Skin of body (tissue), 2 donors: ENCODE measurements around the gene NREP. TPM values are rescaled to one million over a fixed set of nuclear protein-coding genes. Genes with fewer than 3 reads are reported as not detected.
A peak's percentile ranks its signal among the peaks of the same experiment; 100 is the strongest.

Source experiments
- DNase-seq: peaks from one replicate; lab custom pipeline; 2025; lab: John Stamatoyannopoulos, UW
- total RNA-seq: library from RNA; depleted of rRNA; stranded (reverse); fragments of >200 nt; gene quantifications from one replicate; pipeline ENCODE4 v1.2.3, GENCODE V29; 2014

The NREP gene
- total RNA-seq, 1 donor from 2014 or later: 240 TPM

DNA sequence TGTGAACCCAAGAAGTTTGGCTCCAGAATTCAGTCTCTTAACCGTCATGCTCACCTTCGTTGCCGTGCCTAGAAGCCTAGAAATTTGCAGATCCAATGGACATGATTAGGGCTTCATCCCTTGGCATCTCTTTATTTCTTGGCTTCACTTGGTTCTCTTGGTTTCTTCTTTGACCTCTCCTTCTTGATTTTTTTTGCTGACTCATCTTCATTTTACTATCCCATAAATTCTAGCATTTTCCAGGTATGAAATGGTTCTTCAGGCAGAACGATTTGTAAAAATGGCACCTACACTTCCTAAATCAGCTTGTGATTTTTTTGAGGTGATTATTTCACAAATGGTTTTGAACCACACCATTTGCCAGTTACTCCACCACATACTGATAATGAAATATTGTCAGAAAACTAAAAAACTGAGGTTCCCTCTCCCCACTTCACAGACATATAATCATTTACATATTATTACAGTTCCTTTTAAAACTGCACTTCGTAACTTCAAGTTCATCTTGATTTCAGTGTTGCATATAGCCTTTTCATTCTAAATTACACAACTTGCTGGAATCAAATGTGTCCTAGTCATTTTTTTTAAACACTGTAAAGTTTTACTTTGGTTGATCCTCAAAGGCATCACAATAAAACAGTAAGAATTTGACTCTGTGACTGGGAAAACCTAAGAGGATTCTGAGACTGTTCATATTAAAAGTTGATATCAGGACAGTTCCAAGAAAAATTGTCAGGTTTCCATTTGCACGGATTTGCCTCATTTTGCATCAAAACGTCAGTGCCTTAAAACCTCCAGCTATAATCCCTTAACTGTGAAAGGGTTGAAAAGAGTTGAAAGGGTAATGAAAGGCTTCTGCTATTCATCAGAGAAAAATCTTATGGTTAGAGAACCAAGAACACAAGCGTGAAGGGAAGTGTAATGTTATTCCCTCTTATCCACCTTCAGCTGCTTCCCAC lies 8.9 kb upstream of the NREP start:
- DNase-seq: no peak

DNA sequence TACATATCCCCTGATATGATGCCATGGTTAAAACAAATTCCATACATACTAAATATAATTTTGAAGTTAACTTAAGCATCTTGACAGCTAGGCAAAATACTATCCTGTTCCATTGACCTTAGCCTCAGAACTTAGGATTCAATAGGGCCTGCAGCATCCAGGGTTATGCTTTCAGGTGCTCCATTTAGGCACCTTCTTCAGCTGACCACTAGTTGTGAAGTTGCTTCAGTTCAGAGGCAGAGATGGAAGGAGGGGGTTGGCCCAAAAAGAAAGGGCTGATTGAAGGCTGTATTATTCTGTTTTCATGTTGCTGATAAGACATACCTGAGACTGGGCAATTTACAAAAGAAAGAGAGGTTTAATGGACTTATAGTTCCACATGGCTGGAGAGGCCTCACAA lies 7.0 kb upstream of the NREP start:
- DNase-seq: no peak

DNA sequence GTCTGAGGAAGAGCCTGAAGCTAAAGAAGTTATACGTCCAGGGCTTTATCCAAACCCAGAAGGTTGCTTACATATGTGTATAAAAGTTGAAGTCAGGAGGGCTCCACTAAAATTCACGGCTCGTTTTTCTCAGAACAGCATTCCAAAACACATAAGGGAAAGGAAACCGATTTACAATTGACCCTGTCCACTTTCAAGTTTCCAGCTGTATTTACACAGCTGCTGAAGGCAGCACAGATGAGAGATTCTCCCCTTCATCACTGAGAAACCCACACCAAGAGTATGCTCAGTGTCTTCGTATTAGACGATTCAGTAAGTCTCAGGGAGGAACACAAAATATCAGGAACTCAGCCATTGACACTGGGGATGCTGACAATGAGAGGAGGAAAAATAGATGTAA lies 5.9 kb upstream of the NREP start:
- DNase-seq: no peak

DNA sequence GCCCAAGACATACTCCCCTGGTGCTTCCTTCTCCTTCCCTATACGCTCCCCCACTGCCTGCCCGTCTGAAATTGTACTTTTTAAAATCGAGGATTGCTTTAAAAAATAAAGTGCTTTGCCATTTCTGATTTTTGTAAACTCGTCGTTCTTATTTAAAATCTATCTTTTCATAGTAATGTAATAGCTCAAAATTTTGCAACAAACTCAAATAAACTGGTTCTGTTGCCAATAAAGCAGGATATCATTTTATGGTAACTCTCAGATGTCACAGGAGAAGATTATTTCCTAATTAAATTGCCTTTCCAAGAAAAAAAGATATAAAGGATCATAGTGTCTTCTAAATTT lies 1.3 kb upstream of the NREP start:
- DNase-seq: no peak

DNA sequence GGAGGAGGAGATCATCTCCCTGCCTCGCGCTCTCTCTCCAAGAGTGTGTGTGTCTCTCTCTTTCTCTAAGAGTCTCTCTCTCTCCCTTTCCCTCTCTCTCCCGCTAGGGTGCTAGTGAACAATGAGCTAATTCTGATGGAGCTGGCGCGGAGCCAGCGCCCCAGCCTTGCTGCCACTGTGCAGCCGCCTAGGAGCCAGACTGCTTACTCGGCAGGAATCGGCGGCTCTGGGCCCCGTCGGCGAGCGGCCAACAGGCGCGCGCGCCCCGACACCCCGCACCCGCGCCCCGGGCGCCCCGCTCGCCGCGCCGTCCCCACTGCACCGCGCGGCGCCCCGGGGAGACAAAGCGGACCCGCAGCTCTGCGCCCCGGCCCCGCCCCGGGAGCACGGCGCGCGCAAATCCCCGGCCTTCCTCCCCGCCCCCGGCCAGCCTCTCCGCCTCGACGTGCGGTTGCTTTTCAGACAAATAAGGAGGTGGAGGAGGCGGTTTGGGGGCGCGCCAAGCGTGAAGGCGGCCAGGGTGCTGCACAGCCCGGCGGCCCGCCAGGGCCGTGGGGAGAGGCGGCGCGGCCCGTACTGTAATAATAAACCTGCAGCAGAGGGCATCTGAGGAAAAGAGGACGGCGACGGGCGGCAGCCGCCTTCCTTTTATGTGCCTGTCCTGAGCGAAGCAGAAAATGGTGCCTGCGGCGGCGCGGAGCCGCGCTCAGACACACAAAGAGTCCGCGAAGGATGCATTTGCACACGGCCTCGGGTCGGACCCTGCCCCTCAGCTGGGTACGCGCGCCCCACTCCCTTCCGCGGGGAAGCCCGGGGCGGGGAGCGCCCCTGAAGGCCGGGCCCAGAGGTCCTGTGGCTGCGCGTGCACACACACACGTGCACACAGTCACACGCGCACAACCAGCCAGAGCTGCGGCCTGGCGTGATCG lies 625 bp upstream of the NREP start:
- DNase-seq: peak; percentile 97

DNA sequence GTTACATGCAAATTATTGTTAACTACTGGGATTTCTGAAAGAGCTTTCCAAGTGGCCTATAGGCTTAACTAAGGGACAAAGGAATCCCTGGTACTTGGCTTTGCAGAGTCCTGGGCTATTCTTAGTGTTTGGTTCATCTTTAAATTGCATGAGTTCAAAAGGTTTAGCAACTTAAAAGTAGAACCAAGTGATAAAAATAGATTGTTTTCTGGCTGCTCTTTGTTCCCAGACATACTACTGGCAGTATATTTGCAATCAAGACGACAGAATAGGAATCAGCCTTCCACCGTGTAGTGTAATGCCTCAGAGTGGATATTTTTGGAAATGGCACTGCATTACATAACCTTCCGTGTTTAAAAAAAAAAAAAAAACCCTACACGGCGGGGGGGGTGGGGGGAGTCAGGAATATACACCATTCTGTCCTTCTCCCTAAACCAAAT lies 1.0 kb downstream of the NREP start:
- DNase-seq: peak; percentile 88

DNA sequence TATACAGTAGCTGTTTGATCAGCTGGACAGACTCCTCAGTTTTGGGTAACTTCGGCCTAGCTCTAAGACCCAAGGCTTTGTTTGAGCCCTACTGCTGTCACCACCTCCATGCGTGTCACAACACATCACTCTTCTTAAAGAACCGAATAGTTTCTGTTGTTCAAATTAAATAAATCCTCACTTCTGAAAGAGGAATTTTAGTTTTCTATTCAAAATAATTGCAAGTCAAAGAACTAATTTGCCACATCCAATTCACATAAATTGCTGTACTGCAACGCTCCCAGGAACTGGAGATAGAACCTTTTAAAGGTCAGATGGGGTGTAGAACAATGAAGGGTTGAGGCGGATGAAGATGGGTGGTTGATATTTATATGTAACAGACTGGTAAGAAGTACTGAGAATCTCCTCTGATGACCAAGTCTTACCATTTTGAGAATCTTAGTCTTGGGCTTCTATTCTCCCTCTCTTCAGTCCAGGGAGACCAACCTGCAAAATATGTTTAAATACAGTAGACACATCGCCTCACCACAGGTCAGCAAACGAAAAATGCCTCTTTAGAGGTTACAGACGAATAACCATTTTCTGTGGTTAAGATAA lies 1.6 kb downstream of the NREP start:
- peak; percentile 62 for DNase-seq

DNA sequence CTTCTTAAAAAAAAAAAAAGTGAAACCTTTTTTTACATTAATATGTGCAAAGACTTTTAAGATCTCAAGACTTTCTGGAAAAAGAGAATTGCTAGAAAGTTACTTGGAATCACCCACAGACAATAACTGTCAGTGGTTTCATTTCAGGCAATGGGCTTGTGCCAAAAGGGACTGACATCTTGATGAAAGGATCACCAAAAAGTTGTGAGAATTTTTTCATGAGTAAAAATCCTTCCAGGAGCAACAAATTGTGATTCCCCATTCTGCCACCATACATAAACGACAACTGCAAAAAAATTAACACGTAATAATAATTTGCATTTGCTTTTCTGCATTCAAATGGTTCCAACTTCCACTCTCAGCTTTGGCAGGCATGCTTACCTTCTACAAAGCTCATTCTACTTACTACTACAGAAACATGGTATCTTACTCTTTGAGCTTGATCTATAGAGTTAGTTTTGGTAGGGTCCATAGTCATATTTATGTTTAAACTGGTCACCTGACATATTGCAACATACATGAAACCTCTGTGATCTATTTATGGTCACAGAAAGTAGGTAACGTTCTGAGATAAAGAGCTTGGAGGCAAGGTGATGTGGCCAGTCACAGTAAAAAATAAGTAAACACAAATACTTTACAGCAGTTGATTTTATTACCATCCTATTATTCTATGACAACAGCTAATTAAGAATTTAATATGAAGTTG lies 3.0 kb downstream of the NREP start:
- DNase-seq: no peak

DNA sequence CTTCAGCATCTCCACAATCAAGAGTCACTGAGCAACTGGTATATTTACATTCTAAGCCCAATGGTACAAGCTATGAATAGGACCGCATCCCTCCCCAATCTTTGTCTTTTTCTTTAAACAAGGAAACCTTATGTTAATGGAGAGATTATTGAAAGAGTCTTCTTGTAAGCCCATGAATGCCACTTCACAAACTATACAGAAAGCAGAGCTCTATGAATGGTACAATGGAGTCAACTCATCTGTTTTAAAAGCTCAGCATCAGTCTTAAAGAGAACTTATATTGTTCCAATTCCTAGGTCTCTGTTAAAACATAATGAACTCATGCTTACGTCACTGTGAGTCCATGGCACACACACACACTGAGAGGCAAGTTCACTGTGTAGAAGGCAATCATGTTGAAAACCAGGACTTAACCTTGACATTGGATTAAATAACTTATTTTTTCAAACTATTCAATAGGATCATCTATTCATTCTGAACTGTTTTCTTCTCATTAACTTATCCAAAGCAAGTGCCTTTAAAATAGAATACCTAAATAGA lies 4.5 kb downstream of the NREP start:
- DNase-seq: no peak

DNA sequence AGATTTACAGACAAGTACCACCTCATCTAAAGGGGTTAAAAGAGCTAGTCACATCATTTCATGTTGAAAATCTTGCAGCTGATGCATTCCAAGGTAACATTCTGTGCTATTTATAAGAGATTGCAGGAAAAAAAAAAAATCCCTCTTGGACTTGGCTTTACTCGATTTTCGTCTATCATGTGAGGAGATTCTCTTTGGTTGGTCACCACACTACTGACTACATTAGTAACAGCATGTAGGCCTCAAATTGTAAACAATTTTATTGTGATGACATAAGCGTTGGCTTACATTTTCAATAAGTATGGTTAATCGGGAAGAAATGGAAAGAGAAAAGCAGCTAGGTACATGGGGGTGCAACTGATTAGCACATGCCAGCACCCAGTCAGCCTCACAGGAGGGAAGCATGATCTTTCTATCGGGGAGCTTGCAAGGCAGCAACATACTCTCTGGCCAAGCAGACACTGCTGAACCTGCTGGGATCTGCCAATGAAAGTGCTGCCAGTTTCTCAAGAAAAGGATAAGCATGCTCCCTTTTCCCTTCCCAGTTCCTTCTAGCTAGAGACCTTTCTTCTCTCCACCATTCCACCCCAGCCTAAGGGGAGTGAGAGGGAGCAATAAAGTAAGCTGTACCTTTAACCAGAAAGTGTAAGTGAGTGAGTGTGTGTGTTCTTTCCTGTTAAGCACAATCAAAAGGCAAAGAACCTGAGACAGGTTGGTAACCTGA lies 7.5 kb downstream of the NREP start:
- DNase-seq: no peak

DNA sequence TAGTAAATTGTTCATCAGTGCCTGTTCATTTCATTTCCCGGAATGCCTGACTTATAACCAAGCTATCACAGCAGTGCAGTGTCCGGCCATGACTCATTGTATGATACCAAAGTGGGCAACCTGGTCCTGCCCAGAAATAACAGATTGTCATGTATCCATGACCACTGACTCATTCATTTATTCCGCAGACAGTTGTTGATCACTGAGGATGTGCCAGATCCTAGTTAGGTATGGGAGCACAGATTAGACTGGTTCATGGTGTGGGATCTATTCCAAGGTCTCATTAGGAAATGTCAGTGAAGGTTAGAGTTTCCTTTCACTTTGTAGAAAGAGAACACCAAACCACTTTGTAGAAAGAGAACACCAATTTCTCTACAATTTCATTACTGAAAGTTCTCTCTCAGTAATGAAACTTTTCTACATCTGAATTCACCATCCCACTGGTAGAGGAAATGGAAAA lies 8.7 kb downstream of the NREP start:
- DNase-seq: no peak

DNA sequence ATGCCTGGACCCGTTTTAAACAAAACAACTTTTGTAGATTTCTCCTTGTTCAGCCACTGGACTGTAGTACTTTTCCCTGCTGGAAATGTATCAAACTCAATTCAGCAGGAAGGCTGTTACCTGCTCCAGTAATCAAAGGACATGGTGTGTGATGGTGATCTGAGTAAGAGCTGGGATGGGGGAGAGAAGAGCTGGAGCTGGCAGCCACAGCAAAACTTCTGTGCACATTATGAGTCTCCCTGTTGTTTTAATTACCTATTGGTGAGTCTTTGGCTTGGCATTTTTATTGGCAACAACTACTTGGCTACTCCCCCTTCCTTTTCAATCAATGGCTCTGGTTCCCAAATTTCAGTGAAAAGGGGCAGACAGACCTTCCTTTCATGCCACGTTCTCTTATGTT lies 9.7 kb downstream of the NREP start:
- DNase-seq: no peak

DNA sequence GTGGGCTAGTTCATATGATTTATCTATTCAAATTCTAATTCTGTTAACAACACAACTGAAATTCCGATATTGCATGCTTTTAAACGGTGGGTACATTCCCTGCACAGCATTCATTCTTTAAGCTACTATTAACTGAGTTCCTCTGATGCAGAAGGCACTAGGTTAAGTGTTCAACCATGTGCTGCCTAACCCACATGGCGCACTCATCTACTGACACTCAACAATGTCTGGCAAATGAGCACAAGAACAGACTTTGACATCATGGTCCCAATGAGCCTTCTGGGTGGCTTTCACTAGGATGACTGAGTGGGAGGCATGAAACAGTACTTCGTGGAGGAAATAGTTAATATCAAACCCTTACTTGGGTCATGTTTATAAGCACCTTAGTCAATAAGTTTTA lies 10.2 kb downstream of the NREP start:
- DNase-seq: no peak

DNA sequence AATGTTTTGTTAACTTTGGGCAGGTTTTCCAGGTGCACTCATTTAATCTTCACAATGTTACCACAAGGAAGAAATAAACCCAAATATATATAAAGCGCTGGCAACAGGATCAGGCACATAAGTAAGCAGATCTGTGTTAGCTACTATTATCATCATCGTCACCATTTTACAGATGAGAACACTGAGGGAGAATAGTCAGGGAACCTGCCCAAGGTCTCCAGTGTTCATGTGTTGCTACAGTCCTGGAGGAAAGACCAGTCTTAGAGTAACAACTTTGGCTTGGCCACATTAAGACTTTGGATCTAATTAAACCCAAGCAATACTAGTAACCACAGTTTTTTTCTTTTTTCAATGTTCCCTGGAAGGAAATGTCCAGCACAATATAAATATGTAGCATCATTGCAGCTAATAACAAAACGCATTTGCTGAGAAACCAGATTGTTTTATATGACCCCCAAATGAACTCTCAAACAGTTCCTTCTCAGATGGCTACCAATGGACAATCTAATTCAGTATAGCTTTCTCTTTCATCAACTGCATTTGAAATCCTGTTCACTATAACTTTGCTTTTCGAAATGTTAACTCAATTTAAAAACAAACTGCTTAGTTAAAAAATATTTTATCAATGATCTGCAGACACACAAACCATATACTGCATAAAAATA lies 11.8 kb downstream of the NREP start:
- DNase-seq: no peak

DNA sequence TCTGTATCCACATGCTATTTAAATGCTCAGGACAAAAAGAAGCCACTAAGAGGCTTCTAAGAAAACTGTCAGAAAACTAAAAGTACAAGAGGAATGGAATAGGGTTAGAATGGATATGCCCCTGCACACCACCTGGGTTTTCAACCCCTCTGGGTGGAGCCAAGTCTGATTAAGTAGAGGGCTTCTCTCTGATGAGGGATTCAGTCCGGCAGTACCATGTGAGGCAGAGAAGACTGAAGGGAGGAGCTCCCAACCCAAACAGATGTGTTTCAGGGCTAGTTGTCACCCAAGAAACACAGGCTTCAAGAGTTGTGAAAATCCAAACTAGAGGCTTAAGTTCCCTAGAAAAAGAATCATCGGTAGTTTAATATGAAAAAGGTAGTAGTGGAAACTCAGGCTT lies 12.5 kb downstream of the NREP start:
- DNase-seq: peak; percentile 19

DNA sequence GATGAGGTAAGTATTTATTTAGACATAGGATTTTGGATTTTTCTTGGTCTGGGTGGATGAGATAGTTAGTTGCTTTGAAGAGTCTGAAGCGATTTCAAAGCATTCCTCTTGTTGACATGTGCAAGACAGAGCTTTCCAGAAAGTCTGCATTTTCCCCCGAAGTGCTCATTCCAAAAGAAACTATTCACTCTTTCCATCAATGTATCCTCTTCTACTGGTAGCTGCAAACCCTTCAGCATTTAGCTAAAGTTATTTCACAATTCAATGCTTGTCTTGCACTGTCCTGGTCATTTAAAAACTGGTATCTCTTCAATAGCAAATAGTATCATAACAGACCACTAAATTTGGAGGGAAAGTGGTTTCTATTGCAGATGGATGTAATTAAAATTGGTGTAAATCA lies 13.0 kb downstream of the NREP start:
- peak; percentile 87 for DNase-seq

DNA sequence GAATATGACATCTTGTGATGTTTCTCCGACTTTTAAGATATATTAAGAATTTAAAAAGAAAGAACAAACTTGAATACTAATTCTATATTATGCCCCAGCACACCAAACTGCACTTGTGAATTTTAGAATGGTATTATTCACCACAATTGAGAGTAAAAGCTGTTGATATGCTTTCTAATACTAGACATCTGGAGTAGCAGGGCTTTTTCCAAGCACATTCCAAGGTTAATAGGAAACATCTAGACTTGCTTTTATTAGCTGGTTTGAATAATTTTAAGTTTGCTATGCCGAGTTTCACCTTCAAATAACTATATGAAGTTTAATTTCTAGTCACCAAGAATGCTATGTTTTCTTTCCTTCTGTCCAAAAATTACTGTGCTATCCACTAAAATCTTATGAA lies 13.5 kb downstream of the NREP start:
- peak; percentile 56 for DNase-seq

DNA sequence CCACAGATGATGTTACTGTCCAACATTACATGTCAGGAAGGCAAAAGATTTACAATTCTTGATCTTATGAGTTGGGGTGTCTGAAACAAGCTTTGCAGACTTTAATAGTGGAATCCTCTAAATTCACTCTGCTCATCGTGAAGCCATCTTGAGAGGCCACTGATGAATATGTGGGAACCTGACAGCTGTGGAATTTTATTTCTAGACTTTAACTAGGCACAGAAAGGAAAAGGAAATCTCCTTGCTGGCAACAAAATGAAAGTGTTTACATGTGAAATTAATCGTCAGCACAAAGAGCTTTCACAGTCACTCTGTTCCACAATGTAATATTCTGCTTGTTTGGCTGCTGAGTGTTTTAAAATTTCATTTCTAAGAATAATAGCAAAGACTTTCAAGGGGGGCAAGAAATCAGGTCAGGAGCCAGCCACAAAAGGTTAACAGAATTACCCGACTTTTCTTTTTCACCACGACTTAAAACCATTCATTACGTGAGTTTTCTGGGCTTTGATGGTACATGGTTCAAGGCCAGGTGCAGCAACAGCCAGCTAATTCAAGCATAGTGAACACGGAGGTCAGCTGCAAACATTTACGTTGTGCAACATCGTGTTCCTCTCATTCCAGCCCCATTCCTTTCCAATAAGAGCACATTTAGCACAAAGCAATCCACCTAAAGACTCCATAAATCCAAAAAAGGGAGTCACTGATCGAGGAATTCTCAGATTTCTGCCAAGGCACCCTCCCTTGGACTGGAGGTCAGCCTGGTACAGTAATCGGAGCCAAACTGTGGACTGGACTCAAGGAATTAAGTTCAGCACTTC lies 14.6 kb downstream of the NREP start:
- peak; percentile 86 for DNase-seq

DNA sequence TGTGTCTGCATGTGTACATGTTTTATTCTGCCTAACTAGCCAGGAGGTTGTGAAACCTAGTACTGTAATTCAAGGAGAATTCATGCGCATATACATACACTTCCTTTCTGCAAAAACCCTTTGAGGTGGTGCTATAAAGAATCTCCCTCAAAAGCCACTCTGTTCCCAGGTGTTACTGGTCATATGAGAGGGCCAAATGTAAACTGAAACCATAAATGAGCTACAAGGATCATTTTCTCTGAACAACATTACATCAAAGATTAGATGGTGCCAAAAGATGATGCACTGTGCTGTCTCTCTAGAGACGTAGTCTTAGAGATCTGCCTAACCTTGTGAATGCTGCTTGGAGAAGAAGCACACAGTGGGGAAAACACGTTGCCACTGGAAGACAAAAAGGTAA lies 15.7 kb downstream of the NREP start:
- DNase-seq: peak; percentile 64
